Measurements from ENCODE around the gene EPB41L4A. TPM values are rescaled to one million over a fixed set of nuclear protein-coding genes. Genes with fewer than 3 reads are reported as not detected.

The EPB41L4A gene
- total RNA-seq, 1 experiment from 2014 or later = not detected

GRCh38 chr5:112356178-112356956, 62.7 kb downstream of the EPB41L4A start:
- DNase-seq (ENCODE audit: low read depth) = no peak

DNA sequence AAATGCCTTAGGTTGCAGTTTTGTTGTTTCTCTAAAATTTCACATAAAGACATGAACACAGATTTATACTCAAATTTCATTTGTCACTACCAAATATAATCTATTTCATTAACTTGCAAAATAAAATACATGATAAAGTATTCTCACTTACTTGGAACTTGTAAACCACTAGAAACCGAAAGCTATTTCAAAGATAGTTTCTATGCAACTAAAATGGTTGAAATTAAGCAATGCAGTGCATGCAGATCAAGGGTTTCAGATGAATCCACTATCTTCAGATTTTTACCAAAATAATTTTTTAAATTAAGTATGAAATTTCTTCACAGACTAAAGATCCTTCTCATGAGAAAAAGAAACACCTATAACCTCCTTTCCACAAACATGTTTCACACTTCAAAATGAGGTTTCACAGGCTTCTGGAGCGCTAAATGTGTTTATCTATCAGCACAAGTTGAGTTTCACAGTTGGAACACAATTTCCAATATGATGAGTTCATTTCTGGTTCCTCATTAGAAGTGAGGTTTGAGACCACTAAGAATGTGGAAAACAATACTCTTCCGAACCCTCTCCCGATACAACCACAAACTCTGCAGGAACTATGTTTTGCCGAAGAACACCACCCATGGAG, 63.9 kb downstream of the EPB41L4A start:
- DNase-seq (ENCODE audit: low read depth) = no peak

DNA sequence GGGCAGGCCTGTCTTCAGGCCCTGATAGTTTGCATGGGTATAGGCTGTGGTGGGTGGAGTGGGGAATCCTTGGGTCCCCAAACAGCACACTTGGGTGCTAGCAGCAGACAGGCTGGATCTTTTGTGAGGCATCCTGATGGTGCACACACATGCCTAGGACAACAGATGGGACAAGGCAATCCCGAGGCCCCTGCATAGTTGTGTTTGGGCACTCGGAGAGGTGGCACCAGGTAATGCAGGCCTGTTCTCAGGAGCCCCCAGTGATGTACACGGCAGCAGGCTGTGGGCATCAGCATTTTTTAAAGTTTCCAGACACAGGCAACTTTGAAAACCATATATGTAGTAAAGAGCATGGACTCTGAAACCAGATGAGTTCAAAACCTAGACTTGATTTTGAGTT, 65.4 kb downstream of the EPB41L4A start:
- DNase-seq (ENCODE audit: low read depth) = no peak

GRCh38 chr5:112351225-112351624, 67.9 kb downstream of the EPB41L4A start:
- DNase-seq (ENCODE audit: low read depth) = no peak

DNA sequence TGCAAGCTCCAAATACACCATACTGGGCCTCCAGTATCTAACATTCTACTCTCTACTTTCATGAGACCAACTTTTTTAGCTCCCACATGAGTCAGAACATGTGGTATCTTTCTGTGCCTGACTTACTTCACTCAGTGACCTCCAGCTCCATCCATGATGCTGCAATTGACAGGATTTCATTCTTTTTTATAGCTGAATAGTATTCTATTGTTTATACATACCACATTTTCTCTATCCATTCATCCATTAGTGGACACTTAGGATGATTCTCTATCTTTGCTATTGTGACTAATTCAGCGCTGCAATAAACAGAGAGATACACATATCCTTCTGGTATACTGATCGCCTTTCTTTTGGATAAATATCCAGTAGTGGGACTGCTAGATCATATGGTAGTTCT, 68.5 kb downstream of the EPB41L4A start:
- no peak for DNase-seq (ENCODE audit: low read depth)

GRCh38 chr5:112349371-112349770, 69.7 kb downstream of the EPB41L4A start:
- DNase-seq (ENCODE audit: low read depth) = no peak

- DNase-seq (ENCODE audit: low read depth) = no peak
Observed at GRCh38 chr5:112348915-112349314, 70.2 kb downstream of the EPB41L4A start.

- DNase-seq (ENCODE audit: low read depth) = no peak
Observed at GRCh38 chr5:112348387-112348786, 70.7 kb downstream of the EPB41L4A start.

GRCh38 chr5:112346411-112347044, 72.5 kb downstream of the EPB41L4A start:
- no peak for DNase-seq (ENCODE audit: low read depth)

DNA sequence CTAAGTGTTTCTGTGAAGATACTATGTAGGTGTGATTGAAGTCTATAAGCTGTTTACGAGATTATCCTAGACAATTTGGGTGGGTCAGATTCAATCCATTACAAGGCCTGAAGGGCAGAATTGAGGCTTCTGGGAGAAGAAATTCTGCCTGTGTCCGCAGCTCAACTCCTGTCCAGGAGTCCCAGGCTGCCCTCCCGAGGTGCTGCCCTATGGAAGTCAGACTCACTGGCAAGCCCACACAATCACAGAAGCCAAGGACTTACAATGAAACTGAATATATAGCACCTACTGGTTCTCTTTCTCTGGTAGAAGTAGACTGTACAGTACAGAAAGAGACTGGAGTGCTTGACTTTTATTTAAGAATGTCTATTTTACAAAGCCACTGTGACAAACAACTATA, 74.5 kb downstream of the EPB41L4A start:
- no peak for DNase-seq (ENCODE audit: low read depth)

DNA sequence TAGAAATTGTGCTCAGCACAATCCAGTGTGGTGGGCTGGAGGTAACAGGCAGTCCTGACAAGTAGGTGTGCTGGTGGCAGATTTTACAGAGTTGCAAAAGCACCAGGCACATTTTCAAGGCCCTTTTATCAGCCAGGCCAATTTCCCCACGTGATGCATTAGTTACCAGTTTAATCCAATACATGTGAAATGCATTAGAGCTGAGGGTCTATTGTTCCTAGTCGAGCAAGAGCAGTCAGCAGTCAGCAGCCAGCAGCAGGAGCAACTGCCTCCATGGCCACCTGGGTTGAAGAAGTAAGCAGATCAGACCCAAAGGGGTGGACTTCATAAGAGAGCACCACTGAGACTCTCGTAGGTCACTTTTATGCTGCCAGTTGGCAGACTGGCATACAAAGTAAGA, 76.7 kb downstream of the EPB41L4A start:
- DNase-seq (ENCODE audit: low read depth) = no peak

- no peak for DNase-seq (ENCODE audit: low read depth)
Observed at GRCh38 chr5:112339761-112340160, 79.3 kb downstream of the EPB41L4A start.

GRCh38 chr5:112338681-112339337, 80.3 kb downstream of the EPB41L4A start:
- peak; percentile 32 for DNase-seq (ENCODE audit: low read depth)

GRCh38 chr5:112333331-112333781, 85.7 kb downstream of the EPB41L4A start:
- no peak for DNase-seq (ENCODE audit: low read depth)

DNA sequence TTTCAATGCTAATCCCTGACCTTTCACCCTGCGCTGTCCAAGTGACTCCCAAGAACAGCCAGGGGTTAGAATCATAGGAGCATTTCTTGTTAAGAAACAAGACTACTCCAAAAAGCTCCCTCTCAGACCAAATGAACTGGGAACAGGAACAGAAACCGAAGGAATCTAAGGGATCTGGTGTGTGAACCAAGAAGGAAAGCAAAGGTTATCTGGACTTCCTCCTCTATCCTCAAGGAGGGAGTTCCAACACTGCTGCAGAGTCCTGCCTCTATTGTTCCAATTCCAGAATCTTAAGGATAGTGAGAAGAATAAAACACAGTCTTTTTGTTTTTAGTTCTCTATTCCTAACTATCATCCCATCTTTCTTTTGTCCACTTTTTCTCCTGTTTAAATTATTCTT, 87.2 kb downstream of the EPB41L4A start:
- no peak for DNase-seq (ENCODE audit: low read depth)

DNA sequence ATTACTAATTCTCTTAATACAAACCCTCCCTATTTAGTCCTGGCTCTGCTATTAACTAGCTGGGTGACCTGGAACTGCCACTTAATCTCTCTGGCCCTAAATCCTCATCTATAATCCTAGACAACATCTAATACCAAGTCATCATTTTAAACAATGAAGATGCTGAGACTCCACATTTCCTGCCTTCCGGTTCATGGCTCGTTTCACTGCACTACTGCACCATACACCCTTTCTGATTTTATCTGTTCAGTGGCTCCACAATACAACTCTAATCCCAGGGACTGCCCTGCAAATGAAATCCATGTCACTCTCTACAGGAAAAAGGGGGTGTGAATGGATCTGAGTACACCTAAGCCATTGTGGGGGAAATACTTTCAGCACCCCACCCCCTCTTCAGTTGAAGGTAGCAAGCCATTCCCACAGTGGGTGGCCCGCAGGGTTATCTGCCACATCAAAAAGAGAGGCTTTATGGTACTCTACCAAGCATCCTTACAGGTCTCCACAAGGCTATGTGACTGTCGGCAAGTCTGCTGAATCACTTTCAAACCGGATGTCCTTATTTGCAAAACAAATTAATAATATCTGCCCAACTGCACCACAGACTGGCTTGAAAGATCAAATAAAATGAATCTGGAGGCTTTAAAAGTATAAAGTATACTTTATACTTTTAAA, 89.5 kb downstream of the EPB41L4A start:
- no peak for DNase-seq (ENCODE audit: low read depth)

- DNase-seq (ENCODE audit: low read depth) = no peak
Observed at GRCh38 chr5:112323166-112323565, 95.9 kb downstream of the EPB41L4A start.

GRCh38 chr5:112320408-112320807, 98.7 kb downstream of the EPB41L4A start:
- DNase-seq (ENCODE audit: low read depth) = no peak

GRCh38 chr5:112318346-112318745, 100.7 kb downstream of the EPB41L4A start:
- DNase-seq (ENCODE audit: low read depth) = no peak

DNA sequence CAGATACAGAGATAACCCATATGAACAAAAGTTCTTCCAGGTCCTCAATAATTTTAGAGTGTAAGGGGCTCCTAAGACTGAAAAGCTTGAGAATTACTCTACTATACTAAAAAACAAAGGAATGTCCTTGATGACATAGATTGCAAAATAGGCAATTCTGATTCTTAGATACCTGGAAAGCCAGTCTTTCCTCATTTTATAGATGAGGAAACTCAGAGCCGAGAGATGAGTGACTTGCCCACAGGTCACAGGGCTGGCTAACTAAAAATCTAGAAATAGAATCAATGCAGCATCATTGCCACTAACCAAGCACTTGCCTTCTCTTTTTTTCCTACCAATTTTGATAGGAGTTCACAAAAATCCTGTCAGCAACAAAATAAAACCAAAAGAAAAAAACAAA, 101.2 kb downstream of the EPB41L4A start:
- no peak for DNase-seq (ENCODE audit: low read depth)

DNA sequence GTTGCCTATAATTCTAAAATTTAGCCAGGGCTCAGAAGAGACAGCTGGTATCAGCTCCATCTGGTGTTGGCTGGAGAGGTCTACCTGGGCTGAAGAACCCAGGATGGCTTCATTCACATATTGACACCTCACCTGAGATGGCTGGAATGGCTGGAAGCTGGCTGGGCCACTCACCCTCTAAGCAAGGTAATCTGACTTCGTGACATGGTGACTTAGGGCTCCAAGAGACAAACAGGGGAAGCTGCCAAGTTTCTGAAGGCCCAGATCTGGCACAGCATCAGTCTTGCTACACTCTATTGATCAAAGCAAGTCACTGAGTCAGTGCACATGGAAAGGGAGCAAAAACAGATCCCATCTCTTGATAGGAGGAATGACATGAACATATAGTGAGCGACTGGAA, 102.3 kb downstream of the EPB41L4A start:
- DNase-seq (ENCODE audit: low read depth) = no peak

- DNase-seq (ENCODE audit: low read depth) = no peak
Observed at GRCh38 chr5:112316006-112316405, 103.1 kb downstream of the EPB41L4A start.

All from M059J (cell line).